B cell (primary cell): ENCODE results near the gene KDM3B. TPM values are rescaled to one million over a fixed set of nuclear protein-coding genes. Genes with fewer than 3 reads are reported as not detected.

ENCODE experiments used
- ATAC-seq: fragments of 200-7000 bp; cut with Tn5 transposase; one replicate; pipeline ENCODE4 v1.10.0; 2021; ENCODE audit warnings: low read depth, mild to moderate bottlenecking, moderate number of reproducible peaks, moderate library complexity
- CTCF ChIA-PET: fragments of 350-600 bp; sonication (Branson Sonifier 250); formaldehyde crosslinking; loops from one replicate; lab custom pipeline; 2021; ENCODE audit warnings: antibody characterized with exemption, inconsistent platforms; lab: Charles Lee
- POLR2A ChIA-PET: fragments of 350-600 bp; sonication (Branson Sonifier 250); formaldehyde crosslinking; loops from one replicate; lab custom pipeline; 2021; ENCODE audit warnings: antibody characterized with exemption; lab: Charles Lee
- DNase-seq: peaks from one replicate; pipeline ENCODE4 v3.0.0; 2013
- H2AFZ ChIP-seq: 2 replicates; pipeline ENCODE4 v1.6.1; 2012; ENCODE audit warnings: mild to moderate bottlenecking, low read depth, low read length; ENCODE audit not compliant: insufficient read depth, poor library complexity, severe bottlenecking
- H3K27ac ChIP-seq, 2 donors: 1 replicate in 1 of 2; 2 replicates in 1 of 2; pipeline ENCODE4 v1.5.1; 2012 to 2013; ENCODE audit warnings: low read length in 2 of 2, mild to moderate bottlenecking in 2 of 2, moderate library complexity in 1 of 2
- H3K27me3 ChIP-seq, 4 experiments: fragments of 200-600 bp in 1 of 4; sonication (generic) in 1 of 4; replicated peaks in 1 of 4; 1 replicate in 2 of 4; 2 replicates in 2 of 4; pipeline versions ENCODE4 v1.6.1 to v1.7.0; 2013 to 2016; ENCODE audit warnings: low read length in 3 of 4, mild to moderate bottlenecking in 2 of 4, mixed read lengths in 1 of 4, moderate library complexity in 1 of 4; ENCODE audit not compliant: insufficient read depth in 4 of 4, control insufficient read depth in 3 of 4; ENCODE audit errors: control extremely low read depth in 1 of 4
- H3K36me3 ChIP-seq, 2 experiments: replicated peaks in 1 of 2; 1 replicate in 1 of 2; 2 replicates in 1 of 2; pipeline versions ENCODE4 v1.6.1 to v1.7.1; 2013; ENCODE audit warnings: low read length in 1 of 2; ENCODE audit not compliant: insufficient read depth in 2 of 2, control insufficient read depth in 1 of 2; ENCODE audit errors: control extremely low read depth in 1 of 2, extremely low read depth in 1 of 2
- H3K4me1 ChIP-seq, 2 donors: fragments of 200-600 bp in 1 of 2; sonication (generic) in 1 of 2; 1 replicate in 1 of 2; 2 replicates in 1 of 2; pipeline versions ENCODE4 v1.5.1 to v1.6.1; 2013 to 2017; ENCODE audit warnings: low read length in 2 of 2; ENCODE audit not compliant: control insufficient read depth in 2 of 2, insufficient read depth in 2 of 2
- H3K4me2 ChIP-seq: replicated peaks from 2 replicates; pipeline ENCODE3; 2012; ENCODE audit warnings: mild to moderate bottlenecking, low read depth, low read length; ENCODE audit not compliant: poor library complexity, severe bottlenecking
- H3K4me3 ChIP-seq, 5 experiments: fragments of 200-600 bp in 1 of 5; sonication (generic) in 1 of 5; 1 replicate in 3 of 5; 2 replicates in 2 of 5; pipeline versions ENCODE4 v1.5.1 to v1.7.0; 2011 to 2016; ENCODE audit warnings: low read length in 4 of 5, mild to moderate bottlenecking in 4 of 5, low read depth in 2 of 5, control low read depth in 1 of 5, moderate library complexity in 1 of 5; ENCODE audit not compliant: insufficient read depth in 1 of 5; ENCODE audit errors: control extremely low read depth in 1 of 5, extremely low read depth in 1 of 5
- H3K79me2 ChIP-seq: fragments of 200-600 bp; sonication (generic); one replicate; pipeline ENCODE4 v1.6.0; 2016; ENCODE audit warnings: low read length; ENCODE audit not compliant: control insufficient read depth, insufficient read depth
- H3K9ac ChIP-seq: fragments of 200-600 bp; sonication (generic); 2 replicates; pipeline ENCODE4 v1.6.1; 2017; ENCODE audit warnings: mild to moderate bottlenecking, low read length, moderate library complexity
- H3K9me3 ChIP-seq, 3 donors: one replicate each; pipeline versions ENCODE4 v1.6.1 to v1.7.1; 2013; ENCODE audit warnings: low read length in 2 of 3; ENCODE audit not compliant: control insufficient read depth in 2 of 3, insufficient read depth in 1 of 3; ENCODE audit errors: control extremely low read depth in 1 of 3
- H4K20me1 ChIP-seq: 2 replicates; pipeline ENCODE4 v1.6.0; 2012; ENCODE audit warnings: mild to moderate bottlenecking, low read length; ENCODE audit not compliant: insufficient read depth, control insufficient read depth, poor library complexity, severe bottlenecking
- H3K27ac Mint-ChIP-seq: one replicate; pipeline ENCODE4 v1.8.0; 2021; ENCODE audit warnings: mixed read lengths
- H3K27me3 Mint-ChIP-seq: one replicate; pipeline ENCODE4 v1.8.0; 2021; ENCODE audit warnings: mixed read lengths
- H3K4me1 Mint-ChIP-seq: one replicate; pipeline ENCODE4 v1.8.0; 2021; ENCODE audit warnings: mixed read lengths
- H3K4me3 Mint-ChIP-seq: one replicate; pipeline ENCODE4 v1.8.0; 2021; ENCODE audit warnings: mixed read lengths
- H3K9me3 Mint-ChIP-seq: one replicate; pipeline ENCODE4 v1.8.0; 2022; ENCODE audit warnings: mixed read lengths; ENCODE audit not compliant: insufficient read depth
- CTCF ChIP-seq: fragments of 200-600 bp; IDR thresholded peaks from one replicate; pipeline ENCODE4 v1.8.0; 2022; ENCODE audit warnings: antibody characterized with exemption, mild to moderate bottlenecking
- EZH2 ChIP-seq: IDR thresholded peaks from 2 replicates; pipeline ENCODE4 v1.6.1; 2012; ENCODE audit warnings: borderline replicate concordance, low read depth, mild to moderate bottlenecking, moderate library complexity, low read length; ENCODE audit not compliant: insufficient read depth, poor library complexity, severe bottlenecking
- WGBS: methylation state at CpG from one replicate; pipeline ENCODE4 v1.1.5; 2013; ENCODE audit warnings: missing lambda C conversion rate; ENCODE audit not compliant: insufficient coverage; 5-methylcytosine and 5-hydroxymethylcytosine counted together
- intact Hi-C: fragments of 100-400 bp; cut with micrococcal nuclease; formaldehyde crosslinking; loops from one replicate; pipeline ENCODE4 v1.10.0; 2022
- polyA plus RNA-seq: library from polyadenylated mRNA; depleted of rRNA; stranded (reverse); fragments of >200 nt; gene quantifications from 2 replicates; pipeline ENCODE4 v1.2.3, GENCODE V29; 2012
- total RNA-seq, 2 donors: library from RNA; stranded (reverse); fragments of 120-200 nt in 1 of 2; gene quantifications; 1 replicate in 1 of 2; 2 replicates in 1 of 2; pipeline versions ENCODE4 v1.2.3 to v1.2.4, GENCODE V29; 2013 to 2022

KDM3B gene
- total and polyA plus RNA-seq, 2 donors (not counting 1 experiment from before 2014, with no cell fraction given), result 41.8 to 99.9 TPM

GRCh38 chr5:138371454-138371853 is 19.0 kb downstream of the KDM3B start:
- Histone ChIP-seq H3K79me2 (peaks cover 78% of the 10 kb centered on the region), H3K9ac (no peak overlapping the region), H3K27ac (no peak overlapping the region), H2AFZ (no peak overlapping the region), H3K4me2 (no peak overlapping the region), H3K4me1 (peaks cover 17 to 21% of the 10 kb centered on the region in 2 donors), H3K36me3 (peaks cover 4 to 27% of the 10 kb centered on the region in 2 experiments), H3K4me3 (no peak overlapping the region), H3K27me3 (no peaks in the 10 kb centered on the region), H3K9me3 (no peaks in the 10 kb centered on the region), H4K20me1 (peaks cover 67% of the 10 kb centered on the region)
- no peak overlapping the region for H3K4me3 Mint-ChIP-seq
- POLR2A ChIA-PET, result no interaction called here
- no peaks in the 10 kb centered on the region for H3K9me3 Mint-ChIP-seq
- CTCF ChIA-PET, result interaction anchor here (0.6 to 5.8 kb wide), 2 partner anchors 18 to 905 kb away, joined by 3 to 39 read pairs; partner anchors contain the start of gene KDM3B
- H3K4me1 Mint-ChIP-seq, result peaks cover 34% of the 10 kb centered on the region
- ATAC-seq (no peak), DNase-seq (no peak)
- TF ChIP-seq CTCF, result no peak
- TF ChIP-seq EZH2, result no peak
- WGBS, result 100% methylated on average over 1 of the region's 2 CpGs
- no peak overlapping the region for H3K27ac Mint-ChIP-seq
- intact Hi-C loops, result no loop called here
- no peaks in the 10 kb centered on the region for H3K27me3 Mint-ChIP-seq

GRCh38 chr5:138372225-138372624 is 19.7 kb downstream of the KDM3B start:
- no peaks in the 10 kb centered on the region for H3K27me3 Mint-ChIP-seq
- Histone ChIP-seq H3K4me2 (no peak overlapping the region), H4K20me1 (peaks cover 60% of the 10 kb centered on the region), H3K4me1 (peaks cover 13 to 17% of the 10 kb centered on the region in 2 donors), H3K79me2 (peaks cover 77% of the 10 kb centered on the region), H2AFZ (no peak overlapping the region), H3K27me3 (no peaks in the 10 kb centered on the region), H3K4me3 (no peak overlapping the region), H3K9me3 (no peaks in the 10 kb centered on the region), H3K36me3 (peaks cover 1 to 34% of the 10 kb centered on the region in 2 experiments), H3K9ac (no peak overlapping the region), H3K27ac (no peak overlapping the region)
- H3K9me3 Mint-ChIP-seq, result no peaks in the 10 kb centered on the region
- ChIA-PET CTCF (interaction anchor here (5.8 kb wide), 1 partner anchor 19 kb away, joined by 39 read pairs; the partner anchor contains the start of gene KDM3B), POLR2A (no interaction called here)
- no peak for ATAC-seq
- intact Hi-C loops, result no loop called here
- H3K27ac Mint-ChIP-seq, result no peak overlapping the region
- WGBS, result no CpG with 5 or more reads among the region's 1 CpG
- no peak for DNase-seq
- peaks cover 27% of the 10 kb centered on the region for H3K4me1 Mint-ChIP-seq
- no peak overlapping the region for H3K4me3 Mint-ChIP-seq
- TF ChIP-seq EZH2 (no peak), CTCF (no peak)
